Esophagus squamous epithelium (tissue), 4 donors: ENCODE measurements around the gene KIAA0232.

Source experiments
- POLR2A ChIP-seq, 4 donors: fragments of 450-650 bp; IDR thresholded peaks; one replicate each; pipeline ENCODE4 v1.6.1; 2017; ENCODE audit warnings: antibody characterized with exemption in 4 of 4, mild to moderate bottlenecking in 4 of 4, moderate library complexity in 3 of 4
- TF ChIP-seq, protein P1 (sequence below), 6 experiments: fragments of 450-650 bp in 4 of 6; fragments of 200-600 bp in 2 of 6; sonication (generic) in 2 of 6; IDR thresholded peaks; one replicate each; pipeline ENCODE4 v1.5.1; 2016 to 2019; ENCODE audit warnings: antibody characterized with exemption in 6 of 6, mild to moderate bottlenecking in 4 of 6, moderate library complexity in 4 of 6

DNA sequence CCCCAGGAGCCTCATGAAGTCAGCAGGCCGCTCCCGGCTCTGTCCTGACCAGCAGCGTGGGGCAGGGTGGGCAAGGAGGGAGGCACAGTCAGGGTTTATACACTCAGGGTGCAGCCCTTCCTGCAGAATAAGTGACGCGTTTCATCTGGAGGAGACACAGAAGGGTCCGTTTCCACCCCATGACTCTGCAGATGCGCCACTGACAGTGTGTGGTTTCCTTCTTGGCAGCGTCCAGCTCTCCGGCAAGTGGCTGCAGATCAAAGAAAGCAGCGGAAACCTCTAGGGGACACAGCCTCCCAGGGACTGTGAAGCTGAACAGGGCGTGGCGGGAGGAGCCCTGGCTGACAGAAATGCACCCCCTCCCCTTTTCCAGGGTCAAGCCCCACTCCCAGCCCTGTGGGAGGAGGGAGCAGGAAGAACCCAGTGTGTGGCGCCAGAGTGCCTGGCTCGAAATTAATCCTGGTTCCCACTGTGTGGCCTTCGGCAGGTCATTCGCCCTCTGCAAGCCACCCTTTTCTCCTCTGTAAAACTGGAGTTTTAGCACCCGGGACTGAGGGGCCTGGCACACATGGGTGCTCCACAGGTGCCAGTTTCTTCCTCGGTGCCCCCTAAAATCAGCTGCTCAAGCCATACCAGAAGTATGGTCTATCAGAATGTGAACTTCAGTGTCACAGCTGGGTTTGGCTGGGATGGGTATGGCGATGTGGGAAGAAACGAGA lies 109.8 kb downstream of the KIAA0232 start:
- TF ChIP-seq POLR2A (IDR thresholded peaks at IDR 0.05), result no peak
- TF ChIP-seq, protein P1, sequence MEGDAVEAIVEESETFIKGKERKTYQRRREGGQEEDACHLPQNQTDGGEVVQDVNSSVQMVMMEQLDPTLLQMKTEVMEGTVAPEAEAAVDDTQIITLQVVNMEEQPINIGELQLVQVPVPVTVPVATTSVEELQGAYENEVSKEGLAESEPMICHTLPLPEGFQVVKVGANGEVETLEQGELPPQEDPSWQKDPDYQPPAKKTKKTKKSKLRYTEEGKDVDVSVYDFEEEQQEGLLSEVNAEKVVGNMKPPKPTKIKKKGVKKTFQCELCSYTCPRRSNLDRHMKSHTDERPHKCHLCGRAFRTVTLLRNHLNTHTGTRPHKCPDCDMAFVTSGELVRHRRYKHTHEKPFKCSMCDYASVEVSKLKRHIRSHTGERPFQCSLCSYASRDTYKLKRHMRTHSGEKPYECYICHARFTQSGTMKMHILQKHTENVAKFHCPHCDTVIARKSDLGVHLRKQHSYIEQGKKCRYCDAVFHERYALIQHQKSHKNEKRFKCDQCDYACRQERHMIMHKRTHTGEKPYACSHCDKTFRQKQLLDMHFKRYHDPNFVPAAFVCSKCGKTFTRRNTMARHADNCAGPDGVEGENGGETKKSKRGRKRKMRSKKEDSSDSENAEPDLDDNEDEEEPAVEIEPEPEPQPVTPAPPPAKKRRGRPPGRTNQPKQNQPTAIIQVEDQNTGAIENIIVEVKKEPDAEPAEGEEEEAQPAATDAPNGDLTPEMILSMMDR (IDR thresholded peaks at IDR 0.05), result peak in 1 of 6 experiments; percentile 7
